NCI-H2029 treated with DMSO at 0.1 percent for 48 hours (cell line): ENCODE results near the gene AHNAK.
"Not testable (repeated sequence)": the region's sequence is repeated elsewhere in the genome, so short reads cannot be mapped to it uniquely, and the experiment has no call there.

Source experiments
- DNase-seq: peaks from one replicate; lab custom pipeline; 2025; lab: John Stamatoyannopoulos, UW

The AHNAK gene

GRCh38 chr11:62546244-62546928 lies at the start of gene AHNAK:
TSS of gene AHNAK (minus strand) at chr11:62546806. CDS start at chr11:62536098, 10,708 bp downstream.
- no peak for DNase-seq

GRCh38 chr11:62595124-62595523 lies 48.5 kb upstream of the AHNAK start:
- no peak for DNase-seq

GRCh38 chr11:62593434-62594044 lies 46.9 kb upstream of the AHNAK start:
- peak; percentile 6 for DNase-seq

GRCh38 chr11:62592989-62593421 lies 46.4 kb upstream of the AHNAK start:
- DNase-seq, result no peak

GRCh38 chr11:62592146-62592815 lies 45.7 kb upstream of the AHNAK start:
- no peak for DNase-seq

- DNase-seq, result peak; percentile 98
Measured at GRCh38 chr11:62591448-62592145, 45.0 kb upstream of the AHNAK start, which contains the start of gene TUT1. TSS of gene TUT1 (minus strand) at chr11:62591523. CDS start at chr11:62591485, 38 bp downstream.

- DNase-seq, result no peak
Measured at GRCh38 chr11:62588966-62589637, 42.5 kb upstream of the AHNAK start.

- DNase-seq, result not testable (repeated sequence)
Measured at GRCh38 chr11:62585356-62585755, 38.8 kb upstream of the AHNAK start.

GRCh38 chr11:62581735-62582134 lies 35.1 kb upstream of the AHNAK start:
- not testable (repeated sequence) for DNase-seq

- no peak for DNase-seq
Measured at GRCh38 chr11:62580959-62581715, 34.5 kb upstream of the AHNAK start.

- DNase-seq, result no peak
Measured at GRCh38 chr11:62579252-62579651, 32.6 kb upstream of the AHNAK start.

- DNase-seq, result no peak
Measured at GRCh38 chr11:62578541-62578940, 31.9 kb upstream of the AHNAK start.

GRCh38 chr11:62577046-62577714 lies 30.6 kb upstream of the AHNAK start:
- no peak for DNase-seq

GRCh38 chr11:62575837-62576236 lies 29.2 kb upstream of the AHNAK start:
- no peak for DNase-seq

GRCh38 chr11:62575156-62575555 lies 28.6 kb upstream of the AHNAK start:
- DNase-seq, result no peak

- DNase-seq, result no peak
Measured at GRCh38 chr11:62574363-62575071, 27.9 kb upstream of the AHNAK start.

GRCh38 chr11:62573592-62574362 lies 27.2 kb upstream of the AHNAK start, which contains the start of gene EEF1G:
TSS of gene EEF1G (minus strand) at chr11:62573891. CDS start at chr11:62573842, 49 bp downstream.
- DNase-seq, result peak; percentile 98

GRCh38 chr11:62573006-62573591 lies 26.5 kb upstream of the AHNAK start:
- peak; percentile 5 for DNase-seq

- no peak for DNase-seq
Measured at GRCh38 chr11:62572431-62572830, 25.8 kb upstream of the AHNAK start.
